Colonic mucosa (tissue), 4 donors: ENCODE data around the gene CDC42EP2. TPM values are rescaled to one million over a fixed set of nuclear protein-coding genes. Genes with fewer than 3 reads are reported as not detected.

Experiments
- DNase-seq: peaks from one replicate; pipeline ENCODE4 v3.0.0-alpha.2; 2020
- H3K27ac ChIP-seq: fragments of 200-600 bp; one replicate; pipeline ENCODE4 v1.8.0; 2021
- H3K27me3 ChIP-seq: fragments of 200-600 bp; one replicate; pipeline ENCODE4 v1.8.0; 2021
- H3K36me3 ChIP-seq: fragments of 200-600 bp; one replicate; pipeline ENCODE4 v1.8.0; 2021
- H3K4me1 ChIP-seq: fragments of 200-600 bp; one replicate; pipeline ENCODE4 v1.8.0; 2021; ENCODE audit warnings: mild to moderate bottlenecking
- H3K4me3 ChIP-seq: fragments of 200-600 bp; one replicate; pipeline ENCODE4 v1.8.0; 2021
- H3K9ac ChIP-seq, 2 donors: one replicate each; pipeline ENCODE4 v1.7.0; 2013; ENCODE audit warnings: control low read depth in 2 of 2, low read depth in 2 of 2, low read length in 2 of 2
- H3K9me3 ChIP-seq: fragments of 200-600 bp; one replicate; pipeline ENCODE4 v1.8.0; 2021
- CTCF ChIP-seq: fragments of 200-600 bp; IDR thresholded peaks from one replicate; pipeline ENCODE4 v1.8.0; 2022; ENCODE audit warnings: antibody characterized with exemption, mild to moderate bottlenecking
- intact Hi-C: fragments of 100-400 bp; cut with DNase I; formaldehyde crosslinking; loops from one replicate; pipeline ENCODE4 v1.14.1; 2022
- total RNA-seq, 2 donors: library from RNA; stranded (reverse); fragmentation: NEBNext Ultra II Directional in 1 of 2; extraction: Animal tissue kit (Norgen Biotek cat#: 25700) in 1 of 2; gene quantifications; one replicate each; pipeline ENCODE4 v1.2.1, GENCODE V29; 2021
- donor health status: healthy.
- donor health status: DM: no; HTN: no; CAD: no.
- donor health status: DM: no; HTN: no; CAD: no.

CDC42EP2 gene
- total RNA-seq, 2 donors from 2014 or later, result 7.8 to 28.3 TPM

DNA sequence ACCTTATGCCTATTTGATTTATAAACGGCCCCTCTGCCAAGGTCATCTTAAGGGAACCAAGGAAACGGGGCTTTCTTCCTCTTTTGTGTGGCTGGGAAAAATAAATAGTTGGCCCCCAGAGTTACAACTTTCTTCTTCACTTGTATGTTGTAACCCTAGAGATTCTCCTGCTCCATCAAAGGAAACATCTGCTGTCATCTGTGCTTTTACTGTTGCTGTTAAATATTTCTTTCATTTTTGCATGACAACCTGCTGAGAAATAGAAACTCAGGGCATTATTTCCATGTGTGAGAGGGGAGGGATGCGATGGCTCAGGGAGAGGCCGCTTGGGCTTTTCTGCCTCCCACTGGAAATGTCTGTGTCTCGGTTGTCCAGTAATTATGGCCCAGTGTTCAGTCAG is 21.8 kb upstream of the CDC42EP2 start:
- H3K4me3 ChIP-seq, result no peak overlapping the region
- no peak overlapping the region for H3K9ac ChIP-seq
- H3K27me3 ChIP-seq, result no peaks in the 10 kb centered on the region
- peak overlapping the region; percentile 83 for H3K27ac ChIP-seq
- intact Hi-C loops, result no loop called here
- no peaks in the 10 kb centered on the region for H3K9me3 ChIP-seq
- DNase-seq, result no peak
- TF ChIP-seq CTCF, result no peak
- peaks cover 14% of the 10 kb centered on the region for H3K4me1 ChIP-seq
- no peaks in the 10 kb centered on the region for H3K36me3 ChIP-seq

GRCh38 chr11:65293909-65294381 is 20.7 kb upstream of the CDC42EP2 start:
- intact Hi-C loops, result no loop called here
- Histone ChIP-seq H3K4me1 (peaks cover 14% of the 10 kb centered on the region), H3K36me3 (no peaks in the 10 kb centered on the region), H3K9ac (no peak overlapping the region), H3K4me3 (no peak overlapping the region), H3K27me3 (no peaks in the 10 kb centered on the region), H3K27ac (peak overlapping the region; percentile 83), H3K9me3 (no peaks in the 10 kb centered on the region)
- no peak for TF ChIP-seq CTCF
- DNase-seq, result no peak

DNA sequence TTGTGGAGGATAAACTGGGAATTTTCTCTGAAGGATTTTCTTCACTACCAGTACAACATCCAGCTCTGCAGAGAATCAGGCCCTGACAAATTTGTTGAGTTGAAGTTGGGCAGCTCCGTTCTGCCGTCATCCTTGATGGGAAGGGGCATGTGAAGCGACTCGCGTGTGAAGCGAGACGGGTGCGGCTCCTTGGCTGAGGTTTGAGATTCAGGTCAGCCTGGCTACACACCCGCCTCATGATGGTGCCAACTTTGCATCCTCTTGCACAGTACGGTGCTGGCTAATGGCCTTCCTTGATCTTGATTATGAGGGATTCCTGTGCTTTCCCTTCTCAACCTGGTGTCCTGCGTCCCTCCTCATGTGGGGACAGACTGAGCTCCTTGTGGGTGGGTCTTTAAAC is 19.7 kb upstream of the CDC42EP2 start:
- Histone ChIP-seq H3K27ac (peak overlapping the region; percentile 32), H3K4me3 (no peak overlapping the region), H3K27me3 (no peaks in the 10 kb centered on the region), H3K36me3 (no peaks in the 10 kb centered on the region), H3K9me3 (no peaks in the 10 kb centered on the region), H3K9ac (no peak overlapping the region), H3K4me1 (peaks cover 14% of the 10 kb centered on the region)
- DNase-seq, result no peak
- intact Hi-C loops, result no loop called here
- no peak for TF ChIP-seq CTCF

DNA sequence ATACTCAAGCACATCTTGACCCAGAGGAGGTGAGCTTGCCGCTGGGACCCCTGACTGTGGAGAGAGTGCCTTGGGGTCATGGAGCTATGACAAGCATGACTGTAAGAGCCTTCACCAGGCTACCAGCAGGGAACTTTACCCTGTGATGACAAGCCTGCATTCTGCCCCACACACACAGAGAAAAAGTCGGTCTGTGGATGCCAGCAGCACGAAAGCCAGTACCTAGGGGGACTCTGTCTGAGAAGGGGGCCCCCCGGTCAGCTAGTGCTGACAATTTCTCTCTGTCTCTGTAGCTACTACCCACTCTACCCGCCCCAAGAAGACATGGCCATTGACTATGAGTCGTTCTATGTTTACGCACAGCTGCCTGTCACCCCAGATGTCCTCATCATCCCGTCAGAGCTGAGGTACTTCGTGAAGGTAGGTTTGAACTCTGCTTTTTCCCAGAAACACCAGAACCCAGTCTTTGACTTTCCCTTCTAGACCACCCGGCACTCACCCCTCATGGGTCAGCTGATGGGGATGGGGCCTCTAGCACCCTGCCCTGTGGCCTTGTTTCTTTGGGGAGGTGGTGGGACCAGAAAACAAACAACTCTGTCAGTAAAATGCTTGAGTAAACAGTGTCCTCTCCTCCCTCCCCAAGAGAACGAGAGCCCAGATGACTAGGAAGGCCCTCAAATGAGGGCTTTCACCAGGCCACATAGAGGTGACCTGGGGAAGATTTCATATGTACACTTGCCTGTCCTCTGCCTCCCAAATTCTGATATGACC is 18.9 kb upstream of the CDC42EP2 start:
- Histone ChIP-seq H3K27ac (no peak overlapping the region), H3K27me3 (no peaks in the 10 kb centered on the region), H3K9me3 (no peaks in the 10 kb centered on the region), H3K4me1 (peaks cover 9% of the 10 kb centered on the region), H3K36me3 (no peaks in the 10 kb centered on the region), H3K4me3 (no peak overlapping the region), H3K9ac (no peak overlapping the region)
- intact Hi-C loops, result no loop called here
- no peak for TF ChIP-seq CTCF
- DNase-seq, result no peak

GRCh38 chr11:65297026-65297672 is 17.5 kb upstream of the CDC42EP2 start:
- no peak for DNase-seq
- Histone ChIP-seq H3K9ac (no peak overlapping the region), H3K9me3 (no peaks in the 10 kb centered on the region), H3K36me3 (no peaks in the 10 kb centered on the region), H3K4me3 (no peak overlapping the region), H3K27ac (peak overlapping the region; percentile 67), H3K27me3 (no peaks in the 10 kb centered on the region), H3K4me1 (no peaks in the 10 kb centered on the region)
- no peak for TF ChIP-seq CTCF
- intact Hi-C loops, result no loop called here
